Adrenal gland (tissue), 12 donors: ENCODE measurements around the gene LCE2A. TPM values are rescaled to one million over a fixed set of nuclear protein-coding genes. Genes with fewer than 3 reads are reported as not detected.

Experiments
- DNase-seq, 7 donors: peaks; one replicate each; pipeline ENCODE4 v3.0.0-alpha.2; 2019 to 2020
- H3K27ac ChIP-seq, 5 donors: fragments of 200-600 bp; sonication (generic) in 4 of 5; 1 replicate in 3 of 5; 2 replicates in 2 of 5; pipeline versions ENCODE4 v1.5.1 to v1.8.0; 2016 to 2020; ENCODE audit warnings: mild to moderate bottlenecking in 1 of 5
- H3K27me3 ChIP-seq: fragments of 200-600 bp; 2 replicates; pipeline ENCODE4 v1.8.0; 2021
- H3K36me3 ChIP-seq, 2 donors: fragments of 200-600 bp; replicated peaks in 1 of 2; 1 replicate in 1 of 2; 2 replicates in 1 of 2; pipeline versions ENCODE4 v1.5.1 to v1.8.0; 2018 to 2022
- H3K4me1 ChIP-seq, 2 donors: fragments of 200-600 bp; replicated peaks in 1 of 2; 1 replicate in 1 of 2; 2 replicates in 1 of 2; pipeline versions ENCODE4 v1.5.1 to v1.8.0; 2018 to 2021
- H3K4me3 ChIP-seq, 4 donors: fragments of 200-600 bp; sonication (generic) in 3 of 4; one replicate each; pipeline ENCODE4 v1.5.1; 2016 to 2018
- H3K9me3 ChIP-seq, 3 donors: fragments of 200-600 bp; sonication (generic) in 1 of 3; replicated peaks in 1 of 3; 1 replicate in 2 of 3; 2 replicates in 1 of 3; pipeline versions ENCODE4 v1.5.1 to v1.8.0; 2016 to 2021
- POLR2A ChIP-seq, 2 donors: fragments of 450-650 bp; IDR thresholded peaks; one replicate each; pipeline ENCODE4 v1.6.1; 2017; ENCODE audit warnings: antibody characterized with exemption in 2 of 2, mild to moderate bottlenecking in 2 of 2, moderate library complexity in 1 of 2
- WGBS, 4 donors: extraction: QIAGEN DNeasy Blood & Tissue Kit in 2 of 4; methylation state at CpG; one replicate each; pipeline versions ENCODE4 v1.1.5 to v1.1.7; 2013 to 2017; 5-methylcytosine and 5-hydroxymethylcytosine counted together
- intact Hi-C, 2 donors: fragments of 100-400 bp; cut with DNase I; formaldehyde crosslinking; loops; one replicate each; pipeline versions ENCODE4 v1.14.1 to v1.15.0; 2022 to 2023
- polyA plus RNA-seq, 3 donors: library from polyadenylated mRNA; stranded (reverse); fragments of 200-250 nt in 2 of 3; fragments of 350-450 nt in 1 of 3; fragmentation: Illumina TruSeq in 1 of 3; extraction: RNeasy Lipid Tissue Mini Kit (QIAGEN cat#74804) in 1 of 3; gene quantifications; one replicate each; pipeline ENCODE4 v1.2.3, GENCODE V29; 2013 to 2014
- total RNA-seq, 9 donors: library from RNA; depleted of rRNA in 4 of 9; stranded (reverse); fragments of >200 nt in 4 of 9; fragments of 120-200 nt in 1 of 9; fragmentation: NEBNext Ultra II Directional in 1 of 9; extraction: Animal tissue kit (Norgen Biotek cat#: 25700) in 1 of 9; gene quantifications; one replicate each; pipeline versions ENCODE4 v1.1.0 to v1.2.4, GENCODE V29; 2013 to 2023
- TF ChIP-seq, protein P1 (sequence below), 6 experiments: fragments of 450-650 bp in 4 of 6; fragments of 200-600 bp in 2 of 6; sonication (generic) in 1 of 6; IDR thresholded peaks; 1 replicate in 5 of 6; 2 replicates in 1 of 6; pipeline versions ENCODE4 v1.5.1 to v1.8.0; 2016 to 2021; ENCODE audit warnings: antibody characterized with exemption in 6 of 6, mild to moderate bottlenecking in 2 of 6, moderate library complexity in 1 of 6
- donor health status: healthy with polysubstance abuse.
- donor health status: Bipolar disorder and iron deficiency.
- donor health status: DM: yes; HTN: yes; CAD: no.
- donor health status: DM: no; HTN: no; CAD: no.
- donor health status: DM: no; HTN: no; CAD: no.
- donor health status: DM: yes; HTN: yes; CAD: no.

LCE2A gene
- total and polyA plus RNA-seq, 12 donors = not detected

DNA sequence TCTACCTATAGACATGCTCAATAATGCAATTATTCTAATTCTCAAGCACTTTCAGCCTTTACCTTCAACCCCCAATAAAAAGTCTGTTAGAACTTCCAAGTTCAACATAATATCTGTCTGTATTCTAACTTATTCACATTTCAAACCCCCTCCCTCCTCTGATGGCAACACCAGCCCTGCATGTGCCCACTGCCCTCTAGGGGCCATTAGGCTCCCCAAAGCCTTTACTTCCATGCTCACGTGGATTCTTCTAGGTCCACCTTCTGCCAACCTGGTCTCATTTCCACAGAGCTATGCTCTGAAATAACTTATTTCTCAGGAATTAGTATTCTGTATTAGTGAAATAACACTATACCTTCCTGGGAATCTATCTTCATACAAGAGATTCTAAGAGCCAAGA, 37.5 kb downstream of the LCE2A start:
- H3K36me3 ChIP-seq = no peaks in the 10 kb centered on the region
- intact Hi-C loops = no loop called here
- no peak for DNase-seq
- WGBS, 4 donors = 8 to 36% (median 22%) methylated on average over 1 of the region's 1 CpG
- no peak overlapping the region for H3K4me3 ChIP-seq
- H3K9me3 ChIP-seq = no peaks in the 10 kb centered on the region
- TF ChIP-seq POLR2A (IDR thresholded peaks at IDR 0.05) = no peak
- TF ChIP-seq, protein P1, sequence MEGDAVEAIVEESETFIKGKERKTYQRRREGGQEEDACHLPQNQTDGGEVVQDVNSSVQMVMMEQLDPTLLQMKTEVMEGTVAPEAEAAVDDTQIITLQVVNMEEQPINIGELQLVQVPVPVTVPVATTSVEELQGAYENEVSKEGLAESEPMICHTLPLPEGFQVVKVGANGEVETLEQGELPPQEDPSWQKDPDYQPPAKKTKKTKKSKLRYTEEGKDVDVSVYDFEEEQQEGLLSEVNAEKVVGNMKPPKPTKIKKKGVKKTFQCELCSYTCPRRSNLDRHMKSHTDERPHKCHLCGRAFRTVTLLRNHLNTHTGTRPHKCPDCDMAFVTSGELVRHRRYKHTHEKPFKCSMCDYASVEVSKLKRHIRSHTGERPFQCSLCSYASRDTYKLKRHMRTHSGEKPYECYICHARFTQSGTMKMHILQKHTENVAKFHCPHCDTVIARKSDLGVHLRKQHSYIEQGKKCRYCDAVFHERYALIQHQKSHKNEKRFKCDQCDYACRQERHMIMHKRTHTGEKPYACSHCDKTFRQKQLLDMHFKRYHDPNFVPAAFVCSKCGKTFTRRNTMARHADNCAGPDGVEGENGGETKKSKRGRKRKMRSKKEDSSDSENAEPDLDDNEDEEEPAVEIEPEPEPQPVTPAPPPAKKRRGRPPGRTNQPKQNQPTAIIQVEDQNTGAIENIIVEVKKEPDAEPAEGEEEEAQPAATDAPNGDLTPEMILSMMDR (IDR thresholded peaks at IDR 0.05) = no peak
- H3K4me1 ChIP-seq = no peaks in the 10 kb centered on the region
- no peak overlapping the region for H3K27ac ChIP-seq
- no peaks in the 10 kb centered on the region for H3K27me3 ChIP-seq

DNA sequence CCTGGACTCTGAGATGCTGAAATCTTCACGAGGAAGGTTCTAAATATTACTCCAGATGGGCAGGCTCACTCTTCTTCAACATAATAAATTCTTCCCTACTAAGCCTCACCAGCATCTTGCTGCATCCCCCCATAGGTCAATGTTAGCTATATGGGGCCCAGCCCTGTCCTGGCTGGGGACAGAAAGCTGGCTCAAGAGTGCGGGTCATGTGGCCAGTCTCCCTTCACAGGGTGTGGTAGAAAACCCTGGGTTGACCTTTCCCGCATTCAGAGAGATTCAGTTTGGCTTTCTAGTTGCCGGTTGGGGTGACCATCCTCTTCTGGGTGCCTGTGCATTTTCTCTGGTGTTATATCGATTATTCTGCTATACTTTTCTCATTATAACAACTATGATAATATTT, 39.9 kb downstream of the LCE2A start:
- intact Hi-C loops = no loop called here
- TF ChIP-seq, protein P1 (IDR thresholded peaks at IDR 0.05) = no peak
- no peak for TF ChIP-seq POLR2A (IDR thresholded peaks at IDR 0.05)
- no peak for DNase-seq
- no peak overlapping the region for H3K27ac ChIP-seq
- H3K4me3 ChIP-seq = no peak overlapping the region
- 59 to 73% (median 67%) methylated on average over 5 of the region's 5 CpGs for WGBS, 4 donors
- H3K27me3 ChIP-seq = no peaks in the 10 kb centered on the region
- H3K4me1 ChIP-seq = no peaks in the 10 kb centered on the region
- no peaks in the 10 kb centered on the region for H3K9me3 ChIP-seq
- no peaks in the 10 kb centered on the region for H3K36me3 ChIP-seq

DNA sequence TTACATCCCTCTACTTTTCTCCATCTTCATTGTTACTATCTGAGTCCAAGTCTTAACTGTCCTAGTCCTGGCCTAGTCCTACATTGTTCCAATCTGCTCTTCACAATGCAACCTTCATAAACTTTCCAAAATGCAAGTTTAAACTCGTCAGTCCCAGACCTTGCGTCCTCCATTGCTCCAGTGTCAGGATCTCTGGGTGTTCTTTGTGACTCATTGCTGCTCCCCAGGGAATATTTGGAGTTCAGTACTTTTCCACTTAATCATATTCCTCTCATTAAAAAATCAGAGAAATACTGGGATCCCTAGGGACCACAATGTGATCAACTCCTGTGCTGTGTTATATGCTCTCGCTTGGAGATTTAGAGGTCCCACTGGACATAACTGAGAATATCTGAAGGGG, 41.7 kb downstream of the LCE2A start:
- Histone ChIP-seq H3K27ac (no peak overlapping the region), H3K4me3 (no peak overlapping the region), H3K27me3 (no peaks in the 10 kb centered on the region), H3K4me1 (no peaks in the 10 kb centered on the region), H3K36me3 (no peaks in the 10 kb centered on the region), H3K9me3 (no peaks in the 10 kb centered on the region)
- 69 to 78% (median 74%) methylated on average over 3 of the region's 3 CpGs for WGBS, 4 donors
- intact Hi-C loops = no loop called here
- TF ChIP-seq, protein P1 (IDR thresholded peaks at IDR 0.05) = no peak
- TF ChIP-seq POLR2A (IDR thresholded peaks at IDR 0.05) = no peak
- no peak for DNase-seq

DNA sequence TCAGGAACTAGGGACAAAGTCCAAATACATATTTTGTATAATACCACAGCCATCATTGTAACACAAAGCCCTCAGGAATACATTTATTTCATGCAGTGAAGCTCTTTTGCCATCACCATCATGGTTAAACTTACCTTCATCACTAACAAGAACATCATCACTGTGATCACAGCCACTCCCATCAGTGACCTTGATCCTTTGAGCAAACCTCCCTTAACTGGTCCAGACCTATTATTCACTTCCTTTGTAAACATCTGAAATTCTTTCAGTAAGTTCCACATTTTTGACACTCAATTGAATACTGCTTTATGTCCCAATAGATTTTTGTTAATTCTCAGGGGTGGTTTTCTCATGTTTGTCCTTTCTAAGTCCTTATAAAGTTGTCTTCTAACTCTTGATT, 43.5 kb downstream of the LCE2A start:
- H3K4me1 ChIP-seq = no peaks in the 10 kb centered on the region
- no peaks in the 10 kb centered on the region for H3K9me3 ChIP-seq
- TF ChIP-seq, protein P1 (IDR thresholded peaks at IDR 0.05) = no peak
- no peak for TF ChIP-seq POLR2A (IDR thresholded peaks at IDR 0.05)
- intact Hi-C loops = no loop called here
- no peaks in the 10 kb centered on the region for H3K36me3 ChIP-seq
- no peaks in the 10 kb centered on the region for H3K27me3 ChIP-seq
- no peak overlapping the region for H3K4me3 ChIP-seq
- no peak overlapping the region for H3K27ac ChIP-seq
- no peak for DNase-seq
